ENCODE data around the gene RNF186.

DNA sequence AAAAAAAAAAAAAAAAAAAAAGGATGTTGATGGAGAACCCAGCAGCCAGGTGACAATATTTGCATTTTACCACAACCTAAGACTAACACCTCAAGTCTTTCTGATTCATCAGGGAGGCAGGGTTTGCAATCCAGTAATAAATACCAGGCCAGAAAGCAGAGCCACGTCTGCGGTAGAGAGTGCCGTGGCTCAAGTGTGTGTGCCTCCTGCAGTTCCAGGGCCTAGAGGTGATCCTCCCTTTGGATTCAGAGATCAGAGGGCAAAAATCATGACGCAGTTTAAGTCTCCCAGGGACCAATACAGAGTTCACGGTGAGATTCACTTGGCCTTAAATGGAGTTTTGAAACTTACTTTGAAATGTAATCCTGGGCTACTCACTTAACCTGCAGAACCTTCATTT, 50.2 kb downstream of the RNF186 start:
- no peak for TF ChIP-seq CTCF (tag by site-specific recombination; IDR thresholded peaks at IDR 0.05)
- no peak for TF ChIP-seq ZNF426 (tag by site-specific recombination; IDR thresholded peaks at IDR 0.05)
- no peak for TF ChIP-seq ZNF114 (tag by site-specific recombination; IDR thresholded peaks at IDR 0.05)
- no peak for TF ChIP-seq ZNF747 (tag by site-specific recombination; IDR thresholded peaks at IDR 0.05)
- no peak for TF ChIP-seq SETDB1 (IDR thresholded peaks at IDR 0.05; ENCODE audit: insufficient read length, low read length)
- no peak for TF ChIP-seq ZNF830 (tag by site-specific recombination; IDR thresholded peaks at IDR 0.05; ENCODE audit: low read depth)
- TF ChIP-seq YY1 (tag by site-specific recombination; IDR thresholded peaks at IDR 0.05) = no peak
- no peak for TF ChIP-seq PRDM10 (tag by site-specific recombination; IDR thresholded peaks at IDR 0.05)
